ENCODE measurements around the gene PPFIBP2. TPM values are rescaled to one million over a fixed set of nuclear protein-coding genes. Genes with fewer than 3 reads are reported as not detected.
A peak's percentile ranks its signal among the peaks of the same experiment; 100 is the strongest.

PPFIBP2 gene
- total RNA-seq, 1 donor from 2014 or later = 15.0 TPM

DNA sequence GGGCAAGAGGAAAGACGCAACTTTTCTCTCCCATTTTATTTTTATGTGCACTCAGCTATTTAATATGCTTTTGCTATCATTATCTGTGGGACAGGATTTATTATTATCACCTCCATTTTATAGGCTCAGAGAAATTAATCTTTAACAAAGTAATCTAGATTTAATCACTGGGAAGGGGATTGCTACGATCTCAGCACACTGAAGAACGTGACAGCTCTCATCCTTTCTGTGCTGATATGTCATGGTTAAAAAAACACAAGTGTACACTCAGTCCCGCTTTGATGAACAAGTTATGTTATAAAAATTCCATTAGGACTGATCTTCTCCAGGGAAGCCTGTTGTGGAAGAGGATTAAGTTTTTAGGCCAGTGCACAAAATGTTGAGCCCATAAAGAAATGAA, 121.9 kb downstream of the PPFIBP2 start:
- TF ChIP-seq, protein P1, sequence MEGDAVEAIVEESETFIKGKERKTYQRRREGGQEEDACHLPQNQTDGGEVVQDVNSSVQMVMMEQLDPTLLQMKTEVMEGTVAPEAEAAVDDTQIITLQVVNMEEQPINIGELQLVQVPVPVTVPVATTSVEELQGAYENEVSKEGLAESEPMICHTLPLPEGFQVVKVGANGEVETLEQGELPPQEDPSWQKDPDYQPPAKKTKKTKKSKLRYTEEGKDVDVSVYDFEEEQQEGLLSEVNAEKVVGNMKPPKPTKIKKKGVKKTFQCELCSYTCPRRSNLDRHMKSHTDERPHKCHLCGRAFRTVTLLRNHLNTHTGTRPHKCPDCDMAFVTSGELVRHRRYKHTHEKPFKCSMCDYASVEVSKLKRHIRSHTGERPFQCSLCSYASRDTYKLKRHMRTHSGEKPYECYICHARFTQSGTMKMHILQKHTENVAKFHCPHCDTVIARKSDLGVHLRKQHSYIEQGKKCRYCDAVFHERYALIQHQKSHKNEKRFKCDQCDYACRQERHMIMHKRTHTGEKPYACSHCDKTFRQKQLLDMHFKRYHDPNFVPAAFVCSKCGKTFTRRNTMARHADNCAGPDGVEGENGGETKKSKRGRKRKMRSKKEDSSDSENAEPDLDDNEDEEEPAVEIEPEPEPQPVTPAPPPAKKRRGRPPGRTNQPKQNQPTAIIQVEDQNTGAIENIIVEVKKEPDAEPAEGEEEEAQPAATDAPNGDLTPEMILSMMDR (IDR thresholded peaks at IDR 0.05; ENCODE audit: insufficient read depth, low read length, severe bottlenecking) = no peak
- DNase-seq (ENCODE audit: low read depth) (no peak), FAIRE-seq (no peak)
- Histone ChIP-seq H3K27me3 (ENCODE audit: control insufficient read depth, insufficient read depth, low read length) (no peaks in the 10 kb centered on the region), H3K4me3 (ENCODE audit: low read depth, low read length) (no peak overlapping the region), H3K36me3 (ENCODE audit: control insufficient read depth, insufficient read depth, low read length) (peaks cover 4% of the 10 kb centered on the region)

- H3K27me3 ChIP-seq (ENCODE audit: control insufficient read depth, insufficient read depth, low read length) = no peaks in the 10 kb centered on the region
- H3K36me3 ChIP-seq (ENCODE audit: control insufficient read depth, insufficient read depth, low read length) = peaks cover 4% of the 10 kb centered on the region
- DNase-seq (ENCODE audit: low read depth) (no peak), FAIRE-seq (no peak)
- no peak overlapping the region for H3K4me3 ChIP-seq (ENCODE audit: low read depth, low read length)
- TF ChIP-seq, protein P1 (IDR thresholded peaks at IDR 0.05; ENCODE audit: insufficient read depth, low read length, severe bottlenecking) = no peak
These were observed 122.6 kb downstream of the PPFIBP2 start for GRCh38 chr11:7636350-7636749.

- TF ChIP-seq, protein P1 (IDR thresholded peaks at IDR 0.05; ENCODE audit: insufficient read depth, low read length, severe bottlenecking) = no peak
- Histone ChIP-seq H3K27me3 (ENCODE audit: control insufficient read depth, insufficient read depth, low read length) (no peaks in the 10 kb centered on the region), H3K4me3 (ENCODE audit: low read depth, low read length) (no peak overlapping the region), H3K36me3 (ENCODE audit: control insufficient read depth, insufficient read depth, low read length) (peaks cover 7% of the 10 kb centered on the region)
- FAIRE-seq = no peak
- DNase-seq (ENCODE audit: low read depth) = peak; percentile 70
These were observed 123.8 kb downstream of the PPFIBP2 start for GRCh38 chr11:7637447-7638157.

GRCh38 chr11:7638710-7639642, 125.2 kb downstream of the PPFIBP2 start:
- FAIRE-seq = no peak
- peaks cover 7% of the 10 kb centered on the region for H3K36me3 ChIP-seq (ENCODE audit: control insufficient read depth, insufficient read depth, low read length)

DNA sequence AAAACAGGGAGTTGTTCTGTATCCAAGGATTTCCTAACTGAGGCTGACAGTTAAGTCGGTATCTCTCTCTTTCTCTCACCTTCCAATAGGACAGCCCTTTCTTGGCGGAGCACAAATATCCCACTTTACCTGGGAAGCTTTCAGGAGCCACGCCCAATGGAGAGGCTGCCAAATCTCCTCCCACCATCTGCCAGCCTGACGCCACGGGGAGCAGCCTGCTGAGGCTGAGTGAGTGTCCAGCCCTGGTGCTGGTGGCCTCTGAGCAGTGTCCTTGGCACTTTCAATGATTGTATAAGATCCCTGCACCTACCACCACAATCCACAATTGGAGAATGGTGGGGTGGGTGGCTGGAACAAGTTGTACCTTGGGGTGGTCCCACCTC, 125.8 kb downstream of the PPFIBP2 start:
- Histone ChIP-seq H3K36me3 (ENCODE audit: control insufficient read depth, insufficient read depth, low read length) (peaks cover 7% of the 10 kb centered on the region), H3K27me3 (ENCODE audit: control insufficient read depth, insufficient read depth, low read length) (no peaks in the 10 kb centered on the region), H3K4me3 (ENCODE audit: low read depth, low read length) (no peak overlapping the region)
- no peak for FAIRE-seq
- TF ChIP-seq, protein P1 (IDR thresholded peaks at IDR 0.05; ENCODE audit: insufficient read depth, low read length, severe bottlenecking) = no peak
- DNase-seq (ENCODE audit: low read depth) = peak; percentile 38

More at GRCh38 chr11:7638710-7639642, 125.2 kb downstream of the PPFIBP2 start:
- TF ChIP-seq, protein P1 (IDR thresholded peaks at IDR 0.05; ENCODE audit: insufficient read depth, low read length, severe bottlenecking) = no peak
- no peak for DNase-seq (ENCODE audit: low read depth)
- H3K27me3 ChIP-seq (ENCODE audit: control insufficient read depth, insufficient read depth, low read length) = no peaks in the 10 kb centered on the region
- H3K4me3 ChIP-seq (ENCODE audit: low read depth, low read length) = no peak overlapping the region

All from bronchial epithelial cell (primary cell).